GM21515 (cell line): ENCODE measurements around the gene MTA1.

Experiments
- ATAC-seq: cut with Tn5 transposase; IDR thresholded peaks from one replicate; pipeline ENCODE4 v1.9.1; 2021; ENCODE audit not compliant: unreplicated experiment

MTA1 gene

GRCh38 chr14:105422695-105423487 is 3.3 kb downstream of the MTA1 start:
- ATAC-seq: no peak

DNA sequence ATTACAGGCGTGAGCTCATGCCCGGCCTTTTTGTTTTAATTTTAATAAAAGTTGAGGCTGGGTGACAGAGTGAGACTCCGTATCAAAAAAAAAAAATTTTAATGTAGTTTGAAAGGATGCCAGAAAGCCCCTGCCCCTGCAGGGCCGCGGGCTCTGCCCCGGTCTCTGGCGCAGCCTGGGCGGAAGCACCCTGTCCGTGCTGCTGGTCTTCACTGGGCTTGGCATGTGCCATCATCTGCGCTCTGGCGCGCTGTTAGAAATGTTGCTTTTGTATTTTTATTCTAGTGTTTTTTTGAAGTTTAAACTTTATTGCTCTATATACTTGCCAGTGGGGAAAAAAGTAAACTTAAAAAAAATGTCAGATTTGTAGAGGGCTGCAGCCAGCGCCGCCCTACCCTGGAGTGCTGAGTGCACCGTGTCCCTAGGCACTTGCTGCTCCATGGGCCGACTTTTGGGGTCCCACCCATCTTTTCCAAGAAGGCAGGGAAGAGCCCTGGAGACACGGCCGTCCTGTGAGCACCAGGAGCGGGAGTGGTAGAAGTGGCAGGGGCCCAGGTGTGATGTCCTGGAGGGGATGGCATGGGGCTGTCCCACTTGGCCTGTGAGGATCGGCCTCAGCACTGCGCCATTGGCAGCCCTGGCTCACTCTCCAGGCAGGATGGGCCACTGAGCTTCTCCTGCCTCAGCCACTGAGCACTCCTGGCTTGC is 4.0 kb downstream of the MTA1 start:
- ATAC-seq: no peak

DNA sequence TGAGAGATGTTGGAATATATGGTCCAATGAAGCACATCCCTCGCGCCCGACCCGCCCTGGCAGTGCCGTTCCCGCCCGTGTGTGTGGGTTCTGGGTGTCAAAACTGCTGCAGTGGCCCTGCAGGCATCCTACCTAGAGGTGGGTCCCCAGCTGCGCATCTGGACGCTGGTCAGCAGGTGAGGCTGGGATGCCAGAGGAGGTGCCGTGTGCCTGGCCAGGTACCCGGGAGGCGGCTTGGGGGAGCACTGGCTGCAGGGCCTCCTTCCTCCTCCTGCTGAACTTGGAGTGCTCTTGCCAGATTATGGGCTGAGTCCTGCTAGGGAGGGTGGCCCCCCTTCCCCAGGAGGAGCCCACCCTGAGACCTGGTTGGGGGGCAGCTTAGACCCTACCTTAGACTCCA is 5.2 kb downstream of the MTA1 start:
- ATAC-seq: no peak

DNA sequence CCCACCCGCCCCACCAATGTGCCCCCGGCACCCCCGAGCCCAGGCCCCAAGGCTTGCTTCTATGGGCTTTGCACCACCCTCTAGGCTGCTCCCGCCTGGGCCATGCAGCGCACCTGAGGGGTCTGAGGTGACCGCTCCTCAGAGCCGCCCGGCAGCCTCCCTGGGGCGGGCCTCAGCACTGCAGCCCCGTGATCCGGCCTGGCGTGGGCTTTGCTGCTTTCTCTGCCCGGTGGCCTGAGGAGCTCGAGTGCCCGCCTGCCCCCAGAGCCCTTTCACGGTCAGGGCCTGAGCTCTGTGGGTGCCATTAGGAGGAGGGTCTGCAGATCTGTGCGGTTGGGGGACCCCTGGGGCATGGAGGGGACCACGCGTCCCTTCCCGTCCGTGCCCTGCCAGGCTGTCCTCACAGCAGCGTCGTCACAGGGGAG is 6.2 kb downstream of the MTA1 start:
- ATAC-seq: no peak

GRCh38 chr14:105426416-105427130 is 6.9 kb downstream of the MTA1 start:
- ATAC-seq: no peak

DNA sequence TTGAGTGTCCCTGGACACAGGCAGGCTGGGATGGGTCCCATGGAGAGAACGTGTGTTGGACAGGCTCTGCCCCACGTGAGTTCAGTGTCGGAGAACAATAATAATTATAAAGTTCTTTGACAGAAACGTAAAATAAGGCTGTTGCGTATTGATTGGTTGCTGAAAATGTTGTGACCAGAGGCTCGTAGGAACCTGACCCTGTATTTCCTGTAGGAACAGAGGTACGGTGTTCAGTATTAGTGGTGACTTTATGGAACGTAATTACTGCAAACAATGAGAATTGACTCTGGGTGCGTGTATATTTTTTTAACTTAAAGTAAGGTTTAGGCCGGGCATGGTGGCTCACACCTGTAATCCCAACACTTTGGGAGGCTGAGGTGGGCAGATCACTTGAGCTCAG is 7.8 kb downstream of the MTA1 start:
- no peak for ATAC-seq

DNA sequence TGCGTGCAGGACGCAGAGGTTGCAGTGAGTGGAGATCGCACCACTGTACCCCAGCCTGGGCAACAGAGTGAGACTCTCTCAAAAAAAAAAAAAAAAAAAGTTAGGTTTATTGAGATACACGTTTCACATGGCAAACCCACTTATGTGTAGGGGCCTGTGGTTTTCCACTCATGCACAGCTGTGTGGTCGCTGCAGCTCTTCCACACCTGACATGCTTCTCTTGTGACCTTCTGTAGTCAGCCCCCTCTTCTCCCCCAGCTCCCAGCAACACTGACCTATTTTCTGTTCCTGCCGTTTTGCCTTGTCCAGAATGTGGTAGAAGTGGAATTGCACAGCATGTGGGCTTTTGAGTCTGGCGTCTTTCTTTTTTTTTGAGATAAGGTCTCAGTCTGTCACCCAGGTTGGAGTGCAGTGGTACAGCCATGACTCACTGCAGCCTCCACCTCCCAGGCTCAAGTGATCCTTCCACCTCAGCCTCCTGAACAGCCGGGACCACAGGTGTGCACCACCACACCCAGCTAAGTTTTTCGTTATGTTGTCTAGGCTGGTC is 8.4 kb downstream of the MTA1 start:
- no peak for ATAC-seq

GRCh38 chr14:105430042-105430441 is 10.4 kb downstream of the MTA1 start:
- ATAC-seq: no peak

- no peak for ATAC-seq
These were observed 10.9 kb downstream of the MTA1 start for GRCh38 chr14:105430565-105430964.

DNA sequence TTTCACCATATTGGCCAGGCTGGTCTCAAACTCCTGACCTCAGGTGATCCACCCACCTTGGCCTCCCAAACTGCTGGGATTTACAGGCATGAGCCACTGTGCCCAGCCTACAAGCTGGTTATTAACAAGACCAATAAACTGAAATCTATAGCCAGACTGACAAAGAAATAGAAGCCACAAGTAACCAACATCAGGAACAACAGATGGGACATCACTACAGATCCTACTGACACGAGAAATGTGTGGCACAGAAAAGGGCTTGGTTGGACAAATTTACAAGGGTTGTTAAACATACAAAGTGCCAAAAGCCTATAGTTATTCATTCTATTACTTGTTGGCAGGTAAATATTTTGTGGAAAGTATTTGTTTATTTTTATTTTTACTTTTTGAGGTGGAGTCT is 11.6 kb downstream of the MTA1 start:
- no peak for ATAC-seq

DNA sequence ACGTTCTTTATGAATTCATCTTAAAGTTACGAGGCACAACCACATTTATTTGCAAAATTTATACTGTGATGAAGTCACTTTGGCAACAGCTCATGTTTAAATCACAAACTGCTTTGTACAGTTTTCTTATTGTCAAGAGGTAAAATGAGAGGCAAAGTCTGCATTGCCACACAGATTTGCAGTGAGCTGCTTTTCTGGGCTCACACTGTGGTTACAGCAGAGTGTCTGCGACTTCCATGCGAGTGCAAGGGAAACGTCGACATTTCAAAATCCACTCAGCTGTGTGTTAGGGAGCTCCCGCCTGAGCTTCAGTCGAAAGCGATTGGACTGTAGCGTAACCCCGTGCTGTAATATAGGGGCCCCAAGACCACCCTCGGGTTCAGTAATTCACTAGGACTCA is 13.0 kb downstream of the MTA1 start:
- ATAC-seq: no peak

DNA sequence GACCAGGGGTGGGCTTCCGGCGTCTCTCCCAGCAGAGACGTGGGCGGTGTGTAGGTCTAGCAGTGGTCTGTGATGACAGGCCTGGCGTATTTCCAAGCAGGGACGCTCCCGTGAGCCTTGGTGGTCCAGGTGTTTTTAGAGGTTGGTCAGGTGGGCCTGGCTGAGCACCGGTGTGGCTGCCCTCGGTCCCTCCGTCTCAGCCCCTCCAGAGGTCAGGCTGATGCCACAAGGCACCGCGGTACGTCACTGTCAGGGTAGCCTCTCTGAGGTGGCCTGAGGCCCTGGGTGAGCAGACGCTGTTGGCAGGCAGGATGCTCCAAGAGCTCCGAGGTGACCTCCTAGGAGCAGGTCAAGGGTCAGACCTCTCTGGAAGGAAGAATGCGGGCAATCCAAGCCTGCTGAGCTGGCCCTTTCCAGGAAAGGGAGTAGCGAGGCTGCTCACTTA is 13.6 kb downstream of the MTA1 start:
- ATAC-seq: no peak

DNA sequence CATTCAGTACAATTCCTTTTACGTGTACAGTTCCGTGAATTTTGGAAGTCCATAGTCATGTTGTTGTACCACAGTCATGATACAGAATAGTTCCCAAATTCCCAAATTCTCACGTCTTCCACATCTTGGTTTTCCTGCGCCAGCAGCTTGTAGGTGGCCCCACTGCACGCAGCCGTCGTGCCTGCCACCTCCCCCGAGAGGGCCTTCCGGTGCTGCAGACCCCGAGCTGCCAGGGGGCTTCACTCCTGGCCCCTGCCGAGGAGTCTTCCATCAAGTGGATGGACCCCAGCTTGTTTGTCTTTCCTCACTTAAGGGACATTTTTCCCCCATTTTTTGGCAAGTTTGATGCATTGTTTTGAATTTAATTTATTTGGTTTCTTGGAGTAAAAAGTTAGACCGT is 16.8 kb downstream of the MTA1 start:
- ATAC-seq: no peak

GRCh38 chr14:105436891-105437722 is 17.5 kb downstream of the MTA1 start:
- ATAC-seq: no peak

DNA sequence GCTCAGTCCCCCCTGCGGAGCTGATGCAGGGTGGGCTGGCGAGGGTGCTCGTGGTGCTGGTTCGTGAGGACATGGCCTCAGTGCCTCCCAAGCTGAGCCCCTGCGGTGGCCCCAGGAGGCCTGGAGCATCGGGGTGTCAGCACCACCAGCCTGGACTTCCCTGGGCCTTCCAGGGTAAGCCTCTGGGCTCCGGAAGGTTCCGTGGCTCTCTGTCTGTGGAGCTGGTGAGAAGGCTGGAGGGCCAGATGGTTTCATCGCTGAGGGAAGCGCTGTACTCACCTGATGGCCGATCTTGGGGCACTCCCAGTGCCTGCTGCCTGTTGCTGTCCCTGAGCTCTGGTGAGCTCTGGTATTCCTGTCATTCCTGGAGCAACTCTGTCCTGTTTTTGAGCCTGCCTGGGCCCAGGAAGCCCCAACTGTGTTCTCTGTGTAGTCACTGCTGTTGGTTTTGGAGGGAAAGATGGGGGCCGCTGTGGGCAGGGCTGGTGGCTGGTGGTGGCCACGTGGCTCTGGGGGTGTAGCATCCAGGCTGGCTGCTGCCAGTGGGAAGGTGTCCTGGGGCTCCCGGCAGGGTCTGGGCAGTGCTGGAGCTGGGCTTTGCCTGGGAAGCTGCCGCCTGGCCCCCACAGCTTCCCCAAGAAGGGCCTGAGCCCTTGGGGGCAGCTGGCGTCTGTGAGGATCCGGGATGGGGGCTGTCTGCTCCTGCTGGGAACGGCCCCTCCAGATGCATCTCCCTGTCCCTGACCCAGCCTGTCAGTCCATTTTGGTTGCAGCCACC is 18.3 kb downstream of the MTA1 start:
- ATAC-seq: no peak

DNA sequence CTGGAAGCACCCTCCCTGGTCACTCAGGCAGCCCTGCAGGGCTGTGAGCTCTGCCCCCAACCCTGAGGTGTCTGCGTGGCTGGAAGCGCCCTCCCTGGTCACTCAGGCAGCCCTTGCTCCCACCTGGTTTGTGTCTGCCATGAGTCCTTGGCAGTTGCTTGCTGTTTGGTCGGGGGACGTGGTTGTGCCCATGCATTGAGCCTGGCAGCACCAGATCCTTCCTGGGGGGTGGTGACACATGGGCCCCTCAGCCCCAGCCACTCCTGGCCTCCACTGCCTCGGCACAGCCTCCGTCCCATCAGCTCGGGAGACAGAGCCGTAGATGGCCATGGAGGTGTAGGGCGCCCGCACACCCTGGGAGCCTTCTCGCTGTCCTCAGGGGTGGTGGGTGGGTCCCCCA is 19.6 kb downstream of the MTA1 start:
- ATAC-seq: no peak

- no peak for ATAC-seq
These were observed 20.3 kb downstream of the MTA1 start for GRCh38 chr14:105439710-105440553.

GRCh38 chr14:105440554-105440900 is 20.9 kb downstream of the MTA1 start:
- ATAC-seq: no peak

DNA sequence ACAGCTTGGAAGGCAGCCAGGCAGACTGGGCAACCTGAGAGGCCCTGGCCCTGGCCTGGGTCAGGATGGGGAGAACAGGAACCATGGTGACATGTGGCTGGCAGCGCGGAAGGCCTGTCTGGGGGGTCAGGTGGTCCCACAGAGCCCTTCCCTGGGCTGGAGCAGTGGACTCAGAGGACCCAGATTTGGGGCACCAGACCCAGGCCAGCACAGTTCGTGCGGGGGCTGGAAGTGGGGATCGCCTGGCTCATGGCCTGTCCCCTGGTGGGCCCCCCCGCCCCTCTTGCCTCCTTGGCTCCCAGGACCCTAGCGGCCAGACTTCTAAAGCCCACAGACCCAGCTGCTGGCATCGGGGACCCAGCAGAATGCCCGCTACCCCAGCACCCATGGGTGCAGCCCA is 21.4 kb downstream of the MTA1 start:
- ATAC-seq: no peak
